NCI-H774 (cell line): ENCODE results near the gene NME9.

Source experiments
- DNase-seq: peaks from one replicate; lab custom pipeline; 2025; lab: John Stamatoyannopoulos, UW

NME9 gene

GRCh38 chr3:138334608-138335007 is 5.0 kb upstream of the NME9 start:
- DNase-seq = no peak

DNA sequence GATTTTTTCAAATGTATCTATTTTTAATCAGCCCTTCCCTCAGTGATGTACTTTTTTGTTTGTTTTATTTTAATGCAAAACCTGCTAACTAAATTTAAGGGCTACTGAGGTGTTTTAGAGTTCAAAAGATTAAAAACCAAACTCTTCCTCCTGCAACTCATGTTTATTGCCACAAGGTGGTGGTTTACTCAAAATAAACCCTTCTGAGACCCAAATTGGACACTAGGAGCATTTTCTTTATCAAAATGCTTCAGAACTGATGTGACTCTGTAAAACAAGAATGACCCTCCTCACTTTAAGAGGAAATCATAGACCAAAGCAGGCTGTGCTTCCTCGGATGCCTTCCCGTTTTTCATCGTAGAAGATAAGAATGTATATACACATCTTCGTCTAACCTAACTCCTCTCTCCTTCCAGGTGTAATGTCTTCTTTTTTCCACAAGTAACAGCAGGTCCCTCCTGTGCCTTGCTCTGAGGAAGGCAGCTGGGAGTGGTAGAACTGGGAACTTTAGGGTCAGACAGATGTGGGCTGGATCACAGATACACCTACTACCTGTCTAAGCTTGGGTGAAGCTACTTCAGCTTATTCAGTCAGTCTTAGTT is 2.9 kb upstream of the NME9 start:
- DNase-seq = no peak

DNA sequence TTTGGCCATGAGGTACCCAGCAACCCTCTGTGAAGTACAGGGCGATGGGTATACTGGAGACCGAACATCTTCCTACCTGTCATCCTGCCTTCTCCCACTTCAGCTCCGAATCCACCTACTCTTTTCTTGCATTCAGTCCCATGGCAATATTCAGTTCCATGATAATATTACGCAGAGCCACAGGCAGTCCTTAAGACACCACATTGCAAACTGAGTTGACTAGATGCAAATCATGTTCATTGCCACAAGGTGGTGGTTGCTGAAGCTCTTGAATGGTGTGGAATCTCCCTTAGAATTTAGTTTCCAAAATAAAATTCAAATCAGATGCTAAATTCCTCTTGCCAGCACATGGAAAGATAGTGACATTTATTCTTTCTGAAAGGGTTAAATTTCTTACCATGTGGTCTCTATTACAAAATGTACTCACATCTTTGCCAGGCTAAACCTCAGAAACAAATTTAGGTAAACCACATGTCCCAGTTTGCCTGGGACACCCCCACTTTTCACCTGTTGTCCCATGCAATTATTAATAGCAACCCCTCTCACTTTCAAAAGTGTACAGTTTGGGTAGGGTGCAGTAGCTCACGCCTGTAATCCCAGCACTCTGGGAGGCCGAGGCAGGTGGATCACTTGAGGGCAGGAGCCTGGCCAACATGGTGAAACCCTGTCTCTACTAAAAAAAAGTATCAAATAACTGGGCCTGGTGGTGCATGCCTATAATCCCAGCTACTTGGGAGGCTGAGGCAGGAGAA is 1.7 kb upstream of the NME9 start:
- DNase-seq = no peak

- DNase-seq = no peak
These were observed 288 bp upstream of the NME9 start for GRCh38 chr3:138329984-138330293.

DNA sequence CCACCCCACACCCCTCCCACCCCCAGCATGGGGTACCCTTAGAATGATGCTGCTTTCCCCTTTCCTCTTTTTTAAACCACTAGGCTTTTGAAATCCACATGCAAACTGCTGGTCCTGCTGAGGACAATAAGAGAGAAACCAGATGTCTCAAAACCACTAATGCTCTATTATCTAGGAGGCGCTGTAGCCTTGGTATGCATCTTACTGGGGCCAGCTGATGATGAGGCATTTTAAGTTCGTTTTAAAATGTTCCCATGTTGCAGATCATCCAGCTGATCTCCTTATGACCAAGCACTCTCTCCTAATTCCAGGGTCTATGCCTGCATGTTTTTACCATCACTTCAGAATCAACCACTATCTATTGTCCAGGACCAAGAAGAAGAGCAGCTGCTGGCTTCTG is 1.3 kb downstream of the NME9 start:
- DNase-seq = no peak

DNA sequence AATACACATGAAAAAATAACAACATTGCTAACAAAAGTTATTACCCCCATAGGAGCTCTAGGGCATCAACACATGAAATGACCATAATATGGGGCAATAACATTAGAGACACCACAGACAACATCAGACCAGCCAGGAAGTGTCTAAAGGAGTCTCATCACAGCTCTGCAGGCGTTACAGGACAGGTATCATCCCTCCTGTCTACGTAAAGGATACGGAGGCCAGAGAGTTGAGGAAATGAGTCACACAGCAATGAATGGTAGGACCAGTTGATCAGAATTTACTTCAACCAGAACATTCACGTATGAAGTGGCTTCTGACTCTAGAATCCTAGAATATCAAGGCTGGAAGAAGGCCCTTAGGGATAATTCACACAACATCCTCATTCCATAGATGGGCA is 1.8 kb downstream of the NME9 start:
- DNase-seq = no peak

GRCh38 chr3:138326866-138327595 is 2.6 kb downstream of the NME9 start:
- no peak for DNase-seq

DNA sequence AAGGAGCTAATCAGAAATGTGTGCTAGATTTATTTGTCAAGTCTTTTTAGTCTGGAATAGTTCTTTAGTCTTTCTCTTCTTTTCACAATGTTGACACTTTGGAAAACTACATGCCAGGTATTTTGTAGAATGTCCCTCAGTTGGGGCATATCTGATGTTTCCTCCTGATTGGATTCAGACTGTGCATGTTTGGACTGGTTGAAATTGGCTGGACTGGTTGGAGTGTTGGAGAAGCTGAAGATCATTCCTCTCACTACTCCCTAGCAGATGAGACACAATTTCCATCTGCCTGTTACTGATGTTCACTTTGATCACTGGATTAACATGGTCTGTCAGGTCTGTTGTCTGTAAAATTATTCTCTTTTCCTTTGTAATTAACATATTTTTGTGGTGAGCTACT is 3.7 kb downstream of the NME9 start:
- DNase-seq = no peak

- no peak for DNase-seq
These were observed 5.7 kb downstream of the NME9 start for GRCh38 chr3:138323971-138324370.

GRCh38 chr3:138317687-138318086 is 12.0 kb downstream of the NME9 start:
- DNase-seq = no peak

GRCh38 chr3:138314751-138315150 is 14.9 kb downstream of the NME9 start:
- no peak for DNase-seq

DNA sequence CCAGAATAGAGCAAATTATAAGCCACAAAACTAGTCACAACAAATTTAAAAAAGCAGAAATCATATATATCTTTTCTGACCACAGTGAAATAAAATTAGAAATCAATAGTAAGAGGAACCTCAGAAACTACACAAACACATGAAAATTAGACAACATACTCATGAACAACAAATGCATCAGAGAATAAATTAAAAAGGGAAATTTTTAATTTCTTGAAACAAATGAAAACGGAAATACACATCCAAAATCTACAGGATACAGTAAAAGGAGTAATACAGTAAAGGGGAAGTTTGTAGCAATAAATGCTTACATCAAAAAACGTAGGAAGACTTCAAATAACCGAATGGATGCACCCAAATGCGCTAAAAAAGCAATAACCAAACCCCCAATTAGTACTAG is 19.2 kb downstream of the NME9 start:
- DNase-seq = no peak

DNA sequence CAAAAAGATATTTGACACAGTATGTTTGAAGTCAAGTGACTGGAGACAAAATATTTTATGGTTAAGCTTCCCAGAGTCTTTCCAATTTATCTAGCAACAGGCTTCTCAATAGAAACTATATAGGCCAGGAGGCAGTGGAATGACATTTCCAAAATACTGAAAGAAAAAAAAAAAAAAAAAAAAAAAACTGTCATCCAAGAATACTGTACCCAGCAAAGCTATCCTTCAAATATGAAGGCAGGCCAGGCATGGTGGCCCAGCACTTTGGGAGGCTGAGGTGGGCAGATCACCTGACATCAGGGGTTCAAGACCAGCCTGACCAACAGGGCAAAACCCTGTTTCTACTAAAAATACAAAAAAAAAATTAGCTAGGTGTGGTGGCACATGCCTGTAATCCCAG is 20.9 kb downstream of the NME9 start:
- DNase-seq = no peak

DNA sequence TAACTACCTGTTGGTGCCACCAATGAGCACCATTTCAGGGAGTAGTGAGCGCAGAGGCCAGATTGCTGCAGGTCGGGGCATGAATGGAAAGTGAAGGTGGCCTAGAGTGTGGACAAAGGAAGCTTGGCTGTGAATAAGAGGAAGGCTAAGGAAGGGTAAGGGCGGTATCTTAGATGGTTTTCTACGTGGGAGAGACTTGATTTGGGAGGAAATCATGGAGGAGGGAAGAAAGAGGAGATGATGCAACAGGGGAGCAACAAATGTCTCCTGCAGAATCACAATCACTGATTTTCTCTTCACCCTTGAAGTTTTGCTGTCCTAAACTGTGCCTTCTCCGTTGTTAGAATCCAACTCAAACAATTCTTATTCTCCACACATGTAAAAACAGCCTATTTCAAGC is 21.8 kb downstream of the NME9 start:
- no peak for DNase-seq

- no peak for DNase-seq
These were observed 26.2 kb downstream of the NME9 start for GRCh38 chr3:138303474-138303873.

GRCh38 chr3:138300647-138301046 is 29.0 kb downstream of the NME9 start:
- no peak for DNase-seq

DNA sequence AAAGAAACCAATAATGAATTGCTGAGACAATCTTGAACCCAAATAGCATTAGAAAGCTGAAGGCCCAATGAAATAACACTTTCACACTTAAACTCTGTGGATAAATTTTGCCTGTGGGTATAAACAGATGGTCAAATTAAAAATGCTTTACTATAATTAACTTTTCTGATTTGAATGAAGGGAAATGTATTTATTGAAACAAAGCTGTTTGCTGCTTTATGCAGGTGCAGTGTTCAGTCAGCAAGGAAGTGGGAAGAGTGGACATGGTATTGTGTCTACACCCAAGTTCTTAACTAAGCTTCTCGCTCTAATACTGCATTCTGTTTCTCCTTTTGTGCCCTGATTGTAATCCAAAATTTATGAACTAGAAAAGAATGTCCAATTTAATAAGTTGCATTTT is 31.8 kb downstream of the NME9 start:
- DNase-seq = no peak

DNA sequence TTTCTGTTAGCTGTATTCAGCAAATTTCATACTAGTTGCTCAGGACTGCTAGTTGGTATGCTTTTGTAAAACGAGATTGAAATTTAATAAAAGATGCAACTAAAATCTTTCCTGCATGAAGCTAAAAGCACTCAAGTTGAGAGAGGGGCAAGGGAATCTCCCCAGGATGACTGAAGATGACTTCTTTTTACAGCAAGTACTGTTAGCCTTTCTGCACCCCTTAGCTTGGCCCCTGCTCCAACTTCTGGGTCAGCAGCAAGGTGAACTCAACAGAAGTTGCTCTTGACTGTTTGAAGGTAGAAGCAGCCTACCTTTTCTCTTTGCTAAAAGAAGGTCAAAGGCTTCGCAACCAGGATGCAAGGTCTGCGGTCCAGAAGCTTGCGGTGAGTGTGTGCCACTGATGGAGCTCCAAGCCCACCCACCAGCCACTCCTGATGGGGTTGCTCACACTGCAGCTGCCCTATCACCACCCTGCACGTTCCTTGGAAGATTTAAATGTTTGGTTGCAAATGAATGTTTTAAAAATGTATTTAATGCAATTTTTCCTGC is 32.5 kb downstream of the NME9 start:
- DNase-seq = no peak

DNA sequence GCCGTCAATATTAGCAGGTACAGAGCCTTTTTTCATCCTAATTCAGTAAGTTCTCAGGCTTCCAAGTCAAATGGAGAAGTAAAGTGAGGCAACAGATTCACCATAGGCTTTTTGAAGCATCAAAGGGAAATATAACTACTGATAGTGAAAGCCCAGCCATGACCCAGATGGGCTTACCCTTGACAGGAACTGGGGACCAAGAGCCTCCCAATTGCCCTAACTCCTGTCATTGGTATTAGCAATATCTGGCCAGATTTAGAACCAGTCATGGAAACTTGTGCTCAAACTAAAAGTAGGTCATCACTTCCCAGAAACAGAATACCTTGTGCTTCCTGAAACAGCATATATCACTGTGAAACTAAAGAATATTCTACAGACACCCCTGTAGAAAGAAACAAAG is 33.0 kb downstream of the NME9 start:
- DNase-seq = no peak

- DNase-seq = no peak
These were observed 40.0 kb downstream of the NME9 start for GRCh38 chr3:138289701-138290100.

- no peak for DNase-seq
These were observed 40.4 kb downstream of the NME9 start for GRCh38 chr3:138289260-138289659.

DNA sequence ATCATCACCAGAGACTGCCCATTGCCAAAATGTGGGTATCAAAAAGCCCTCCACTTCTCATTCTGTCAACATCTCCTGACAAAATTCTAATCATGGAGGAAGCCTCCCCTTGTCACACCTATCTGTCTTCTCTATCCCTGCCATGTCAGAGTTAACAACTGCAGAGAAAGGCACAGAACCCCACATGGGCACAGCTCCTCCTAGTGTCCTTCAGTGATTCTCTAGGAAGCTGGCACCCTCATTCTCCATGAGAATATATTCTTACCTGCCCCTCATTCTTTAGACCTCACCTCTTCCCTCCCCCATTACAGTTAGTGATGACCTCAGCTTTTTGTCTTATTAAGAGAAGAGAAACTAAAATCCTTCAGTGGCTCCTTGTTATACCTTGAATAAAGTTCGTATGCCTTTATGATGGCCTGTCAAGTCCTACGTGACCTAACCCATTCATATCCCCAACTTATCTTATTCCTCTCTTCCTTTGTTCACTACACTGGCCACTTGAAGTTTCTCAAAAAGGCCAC is 44.6 kb downstream of the NME9 start:
- DNase-seq = no peak

DNA sequence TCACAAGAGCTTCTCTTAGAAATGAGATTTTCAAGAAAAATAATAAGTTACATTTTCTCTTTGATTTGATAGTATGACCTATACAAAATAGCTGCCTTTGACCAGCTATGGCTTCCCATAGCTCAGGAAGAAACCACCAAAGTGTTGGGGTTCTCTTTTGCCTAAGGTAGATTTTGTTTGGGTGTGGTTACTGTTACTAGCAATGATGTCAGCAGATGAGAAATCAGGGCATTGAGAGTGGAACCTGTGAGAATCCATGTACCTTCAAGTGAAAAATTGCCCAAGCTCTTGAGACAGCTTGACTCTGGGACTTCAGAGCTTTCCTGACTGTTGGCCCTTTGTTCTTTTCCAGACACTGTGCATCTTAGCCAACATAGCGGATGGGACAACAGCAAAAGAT is 45.6 kb downstream of the NME9 start:
- no peak for DNase-seq
